Epidermal melanocyte (primary cell): Measurements from ENCODE around the gene A4GNT.

ENCODE experiments used
- DNase-seq: peaks from one replicate; pipeline ENCODE4 v3.0.0; 2011; ENCODE audit warnings: low spot score; ENCODE audit not compliant: insufficient read length

Gene A4GNT

DNA sequence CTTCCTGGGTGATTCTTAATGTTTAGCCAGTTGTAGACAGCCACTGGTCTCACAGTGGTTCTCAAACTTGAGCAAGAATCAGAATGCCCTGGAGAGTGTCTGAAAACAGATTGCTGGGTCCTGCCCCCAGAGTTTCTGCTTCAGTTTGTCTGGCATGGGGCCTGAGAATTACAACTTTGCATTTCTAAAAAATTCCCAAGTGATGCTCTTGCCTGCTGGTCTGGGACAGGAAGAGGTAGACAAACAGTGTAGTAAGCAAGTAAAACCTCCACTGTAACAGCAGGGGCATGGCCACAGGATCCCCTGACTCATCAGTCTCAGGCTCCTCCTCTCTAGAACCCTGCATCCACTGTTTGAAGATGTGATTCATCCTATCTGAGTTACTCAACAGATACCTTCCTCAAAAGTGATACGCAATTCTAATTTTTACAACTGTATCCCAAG lies 53.3 kb downstream of the A4GNT start:
- DNase-seq = no peak

GRCh38 chr3:138078096-138078495 lies 54.1 kb downstream of the A4GNT start:
- DNase-seq = no peak
